Keratinocyte (primary cell): ENCODE results near the gene HOPX. TPM values are rescaled to one million over a fixed set of nuclear protein-coding genes. Genes with fewer than 3 reads are reported as not detected.

Experiments used
- polyA plus RNA-seq, 5 experiments: library from polyadenylated mRNA; depleted of rRNA in 3 of 5; stranded (reverse) in 3 of 5; stranded (forward) in 1 of 5; unstranded in 1 of 5; fragments of >200 nt; gene quantifications; 1 replicate in 1 of 5; 2 replicates in 3 of 5; 3 replicates in 1 of 5; pipeline versions ENCODE4 v1.2.1 to v1.2.3, GENCODE V29; 2011 to 2012; ENCODE audit warnings: missing spikeins in 2 of 5, low read depth in 1 of 5, low replicate concordance in 1 of 5

Gene HOPX
- polyA plus RNA-seq, 1 donor (not counting 4 experiments of a cell fraction or from before 2014, with no cell fraction given): 8.5 TPM

Other genes starting within 250 kb of the HOPX start
- 13.5 to 24.9 TPM (median 15.7 TPM) in 3 replicates for gene PPAT, start 245.7 kb downstream of the HOPX start, polyA plus RNA-seq
- gene PAICS, start 245.0 kb downstream of the HOPX start, polyA plus RNA-seq: 97.6 to 194 TPM (median 131 TPM) in 3 replicates
- gene SRP72, start 213.7 kb downstream of the HOPX start, polyA plus RNA-seq: 83.6 to 195 TPM (median 126 TPM) in 3 replicates
- gene ARL9, start 175.5 kb downstream of the HOPX start, polyA plus RNA-seq: 0.26 to 0.47 TPM (median 0.39 TPM) in 3 replicates
- 0.10 TPM in 1 of 3 replicates, not detected in the others for gene SPINK2, start 140.4 kb upstream of the HOPX start, polyA plus RNA-seq
- 16.3 to 28.2 TPM (median 22.6 TPM) in 3 replicates for gene REST, start 226.6 kb upstream of the HOPX start, polyA plus RNA-seq